Adipose tissue (tissue), 3 donors: Measurements from ENCODE around the gene PLXNB2. TPM values are rescaled to one million over a fixed set of nuclear protein-coding genes. Genes with fewer than 3 reads are reported as not detected.
"Not testable (repeated sequence)": the region's sequence is repeated elsewhere in the genome, so short reads cannot be mapped to it uniquely, and the experiment has no call there.

Experiments
- H3K27ac ChIP-seq: one replicate; pipeline ENCODE4 v1.5.1; 2013; ENCODE audit warnings: low read depth, low read length
- WGBS, 3 donors: extraction: QIAGEN DNeasy Blood & Tissue Kit; methylation state at CpG; one replicate each; pipeline ENCODE4 v1.1.7; 2013; 5-methylcytosine and 5-hydroxymethylcytosine counted together
- polyA plus RNA-seq, 3 donors: library from polyadenylated mRNA; stranded (reverse); fragments of 200-250 nt; gene quantifications; one replicate each; pipeline ENCODE4 v1.2.3, GENCODE V29; 2013
- donor health status: healthy with polysubstance abuse.
- donor health status: Bipolar disorder and iron deficiency.
- donor health status: healthy.

Gene PLXNB2
- polyA plus RNA-seq, 3 donors, result 41.6 to 80.4 (median 67.8) TPM

GRCh38 chr22:50273781-50274180, 33.7 kb downstream of the PLXNB2 start:
- WGBS, 3 donors, result 74 to 89% (median 86%) methylated on average over 10 of the region's 10 CpGs
- H3K27ac ChIP-seq, result not testable (repeated sequence)

- H3K27ac ChIP-seq, result not testable (repeated sequence)
- 52 to 62% (median 53%) methylated on average over 10 to 11 of the region's 11 CpGs for WGBS, 3 donors
Measured at GRCh38 chr22:50273352-50273751, 34.1 kb downstream of the PLXNB2 start.

GRCh38 chr22:50272044-50272802, 35.2 kb downstream of the PLXNB2 start:
- WGBS, 3 donors, result 43 to 57% (median 46%) methylated on average over 19 to 26 of the region's 26 CpGs
- H3K27ac ChIP-seq, result no peak overlapping the region

- 0 to 2% (median 1%) methylated on average over 24 to 45 of the region's 45 CpGs for WGBS, 3 donors
- no peak overlapping the region for H3K27ac ChIP-seq
Measured at GRCh38 chr22:50271519-50271970, 35.9 kb downstream of the PLXNB2 start.

- 1 to 3% (median 2%) methylated on average over 51 to 53 of the region's 53 CpGs for WGBS, 3 donors
- no peak overlapping the region for H3K27ac ChIP-seq
Measured at GRCh38 chr22:50270666-50271394, 36.6 kb downstream of the PLXNB2 start.

- peak within 1 kb of the TSS; percentile 6 for H3K27ac ChIP-seq
- WGBS, 3 donors, result 1% methylated on average over 36 to 91 of the region's 92 CpGs
Measured at GRCh38 chr22:50269970-50270665, 37.3 kb downstream of the PLXNB2 start, which contains the start of gene MAPK11. Gene MAPK11, minus strand, starts transcription at chr22:50270380. Its CDS starts 88 bp downstream, at chr22:50270292.

- H3K27ac ChIP-seq, result no peak overlapping the region
- 5 to 24% (median 11%) methylated on average over 17 to 18 of the region's 18 CpGs for WGBS, 3 donors
Measured at GRCh38 chr22:50269573-50269969, 37.9 kb downstream of the PLXNB2 start.

GRCh38 chr22:50268655-50269113, 38.8 kb downstream of the PLXNB2 start:
- H3K27ac ChIP-seq, result no peak overlapping the region
- 21 to 43% (median 42%) methylated on average over 9 of the region's 9 CpGs for WGBS, 3 donors

- 11 to 33% (median 22%) methylated on average over 52 to 75 of the region's 75 CpGs for WGBS, 3 donors
- no peak overlapping the region for H3K27ac ChIP-seq
Measured at GRCh38 chr22:50267591-50268390, 39.7 kb downstream of the PLXNB2 start.

GRCh38 chr22:50266994-50267393, 40.5 kb downstream of the PLXNB2 start:
- no peak overlapping the region for H3K27ac ChIP-seq
- WGBS, 3 donors, result 55 to 73% (median 71%) methylated on average over 35 to 37 of the region's 37 CpGs

GRCh38 chr22:50264946-50265669, 42.3 kb downstream of the PLXNB2 start:
- no peak overlapping the region for H3K27ac ChIP-seq
- WGBS, 3 donors, result 85 to 87% (median 86%) methylated on average over 15 of the region's 15 CpGs

GRCh38 chr22:50264104-50264745, 43.2 kb downstream of the PLXNB2 start:
- 83 to 92% (median 90%) methylated on average over 15 of the region's 15 CpGs for WGBS, 3 donors
- no peak overlapping the region for H3K27ac ChIP-seq

- WGBS, 3 donors, result 51 to 63% (median 61%) methylated on average over 9 of the region's 9 CpGs
Measured at GRCh38 chr22:50262973-50263617, 44.4 kb downstream of the PLXNB2 start.

GRCh38 chr22:50262460-50262911, 45.0 kb downstream of the PLXNB2 start:
- H3K27ac ChIP-seq, result no peak overlapping the region
- WGBS, 3 donors, result 47 to 53% (median 50%) methylated on average over 7 of the region's 7 CpGs

More at GRCh38 chr22:50262973-50263617, 44.4 kb downstream of the PLXNB2 start:
- H3K27ac ChIP-seq, result no peak overlapping the region

- H3K27ac ChIP-seq, result no peak within 1 kb of the TSS
- 2 to 6% (median 5%) methylated on average over 30 to 58 of the region's 61 CpGs for WGBS, 3 donors
Measured at GRCh38 chr22:50261615-50262459, 45.6 kb downstream of the PLXNB2 start, which contains the start of gene MAPK12. Gene MAPK12, minus strand, starts transcription at chr22:50261683. Its CDS starts 174 bp downstream, at chr22:50261509.
